ENCODE data around the gene MANSC1.
A peak's percentile ranks its signal among the peaks of the same experiment; 100 is the strongest.

Gene MANSC1

GRCh38 chr12:12349711-12350665 lies at the start of gene MANSC1:
Gene MANSC1, minus strand, starts transcription at chr12:12350242. Its CDS starts 6,928 bp downstream, at chr12:12343314.
- peak; percentile 40 for DNase-seq (ENCODE audit: low read depth)

GRCh38 chr12:12399161-12399560 lies 49.1 kb upstream of the MANSC1 start:
- no peak for DNase-seq (ENCODE audit: low read depth)

DNA sequence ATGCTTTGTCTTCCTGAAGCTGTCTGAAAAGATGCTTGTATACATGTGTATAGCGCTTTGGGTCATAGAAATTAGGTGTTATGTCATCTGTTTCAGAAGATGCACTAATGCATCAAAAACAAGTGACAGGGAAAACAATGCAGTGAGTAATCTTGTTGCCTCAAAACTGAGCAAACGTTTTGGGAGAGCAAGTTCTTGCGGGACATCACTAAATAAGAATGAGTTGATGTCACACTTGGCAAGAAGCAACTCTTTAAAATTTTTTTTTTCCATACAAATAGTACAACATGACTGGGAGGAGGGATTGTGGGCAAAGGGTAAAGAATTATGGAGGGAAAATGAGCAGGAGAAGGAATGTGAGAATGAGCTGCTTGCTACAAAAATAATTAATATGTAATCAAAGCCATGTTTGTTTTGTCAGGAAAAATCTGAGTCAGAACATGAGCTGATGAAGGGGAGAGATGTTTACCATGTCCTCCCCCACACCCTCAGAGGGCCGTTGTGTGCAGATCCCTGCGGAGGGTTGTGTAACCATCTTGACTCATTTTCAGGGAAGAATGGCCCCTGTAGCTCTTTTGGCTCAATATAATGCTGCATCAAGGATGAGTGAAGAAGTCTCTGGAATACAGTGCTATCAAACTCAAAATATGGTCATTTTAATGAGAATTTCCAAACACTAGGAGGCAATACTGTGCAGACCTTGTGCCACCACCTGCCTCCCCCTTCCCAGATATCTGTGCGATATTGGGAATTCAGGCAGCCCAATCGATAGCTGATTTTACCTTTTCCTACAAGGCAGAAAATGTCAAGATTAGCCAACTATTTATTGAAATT lies 48.2 kb upstream of the MANSC1 start:
- DNase-seq (ENCODE audit: low read depth) = no peak

GRCh38 chr12:12397184-12397583 lies 47.1 kb upstream of the MANSC1 start:
- DNase-seq (ENCODE audit: low read depth) = no peak

DNA sequence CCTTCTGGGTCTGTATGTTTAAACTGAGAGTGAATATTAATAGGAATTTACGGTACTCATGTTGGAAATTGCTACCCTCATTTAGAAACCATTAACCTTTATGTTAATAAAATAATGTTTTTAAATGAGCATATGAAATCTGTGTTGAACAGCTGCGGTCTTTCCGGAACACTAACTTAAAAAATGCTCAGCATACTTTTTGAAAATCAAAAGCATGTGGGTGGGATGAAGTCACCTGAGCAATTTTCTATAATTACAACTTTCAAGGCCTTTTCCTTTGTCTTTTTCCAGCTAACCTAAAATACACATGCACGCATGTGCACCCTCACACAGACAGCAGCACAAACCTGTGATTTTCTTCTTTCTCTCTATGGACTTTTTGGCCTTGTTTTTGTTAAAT lies 46.7 kb upstream of the MANSC1 start:
- DNase-seq (ENCODE audit: low read depth) = no peak

DNA sequence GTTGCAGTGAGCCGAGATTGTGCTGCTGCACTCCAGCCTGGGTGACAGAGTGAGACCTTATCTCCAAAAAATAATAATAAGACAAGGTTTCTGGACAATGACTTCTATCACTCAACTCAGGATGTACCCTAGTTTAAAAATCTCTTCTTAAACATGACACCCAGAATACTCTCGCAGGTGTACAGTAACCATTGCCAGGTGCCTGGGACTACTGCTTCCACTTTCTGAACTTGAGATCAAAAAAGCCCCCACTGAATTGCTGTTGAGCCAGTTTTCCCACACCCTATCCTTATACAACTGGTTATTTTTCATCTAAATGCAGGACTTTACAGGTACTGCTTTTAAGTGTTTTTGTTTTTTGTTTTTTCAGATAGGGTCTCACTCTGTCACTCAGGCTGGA lies 43.1 kb upstream of the MANSC1 start:
- no peak for DNase-seq (ENCODE audit: low read depth)

DNA sequence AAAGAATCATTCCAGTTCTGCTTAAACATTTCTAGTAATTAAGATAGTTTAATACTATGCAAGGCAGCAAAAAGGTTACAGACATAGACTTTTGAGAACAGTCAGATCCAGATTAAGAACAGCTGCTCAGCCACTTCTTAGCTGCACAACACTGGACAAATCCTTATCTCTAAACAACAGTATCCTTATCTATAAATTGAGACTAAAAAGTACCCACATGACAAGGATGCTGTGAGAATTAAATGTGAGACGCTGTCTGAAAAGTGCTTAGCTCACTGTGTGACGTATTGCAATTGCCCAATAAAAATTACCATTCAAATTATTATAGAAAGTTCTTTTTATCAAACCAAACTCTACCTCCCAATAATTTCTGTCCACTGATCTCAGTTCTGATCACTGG lies 42.4 kb upstream of the MANSC1 start:
- DNase-seq (ENCODE audit: low read depth) = no peak

DNA sequence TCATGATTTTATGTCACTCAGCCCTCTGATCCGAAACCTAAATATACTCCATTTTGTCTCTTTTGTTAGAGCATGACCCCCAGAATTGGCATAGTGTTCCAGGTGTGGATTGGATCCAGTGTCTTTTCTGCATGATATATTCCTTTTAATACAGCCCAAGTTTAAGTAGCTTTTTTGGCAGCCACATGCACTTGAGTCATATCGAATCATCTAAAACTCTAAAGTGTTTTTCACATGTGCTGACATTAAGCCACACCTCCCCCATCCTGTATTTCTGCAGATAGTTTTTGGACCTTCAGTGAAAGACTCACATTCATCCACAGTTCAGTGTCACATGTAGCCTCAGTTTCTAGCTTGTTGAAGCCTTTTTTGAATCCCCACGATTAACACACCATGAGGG lies 37.5 kb upstream of the MANSC1 start:
- DNase-seq (ENCODE audit: low read depth) = no peak

DNA sequence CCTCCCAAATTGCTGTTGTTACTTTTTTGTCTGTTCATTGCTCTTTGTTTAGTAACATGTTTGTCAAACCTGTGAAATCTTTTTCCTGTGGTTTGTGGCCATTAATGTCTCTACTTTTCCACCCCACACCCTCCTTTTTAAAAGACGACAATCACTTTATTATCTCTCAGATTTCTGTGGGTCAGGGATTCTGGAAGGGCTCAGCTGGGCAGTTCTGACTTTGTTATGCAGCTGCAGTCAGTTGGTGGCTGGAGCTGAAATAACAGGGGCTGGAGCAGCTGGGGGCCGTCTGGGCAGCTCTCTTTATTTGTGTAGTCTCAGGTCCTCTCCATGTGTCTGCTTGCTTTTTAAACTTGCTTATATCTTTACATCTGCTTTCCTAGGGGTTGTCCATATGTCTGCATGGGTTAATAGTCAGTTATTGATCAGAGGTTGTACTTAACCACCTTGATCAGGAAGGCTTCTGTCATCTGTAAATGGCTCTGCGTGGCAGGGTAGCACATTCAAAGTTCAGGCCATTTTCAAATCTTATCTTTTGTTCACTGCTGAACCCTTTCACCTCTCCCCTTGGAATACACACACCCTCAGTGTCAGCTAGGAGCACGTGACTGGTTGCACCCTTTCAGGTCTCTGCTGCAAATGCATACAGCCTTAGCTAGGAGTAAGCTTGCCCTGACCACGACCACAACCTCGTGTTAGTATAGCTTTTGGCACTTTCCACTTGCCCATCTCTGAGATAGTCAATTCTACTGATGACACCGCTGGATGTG lies 34.7 kb upstream of the MANSC1 start:
- no peak for DNase-seq (ENCODE audit: low read depth)

- no peak for DNase-seq (ENCODE audit: low read depth)
Observed at GRCh38 chr12:12381982-12382381, 31.9 kb upstream of the MANSC1 start.

DNA sequence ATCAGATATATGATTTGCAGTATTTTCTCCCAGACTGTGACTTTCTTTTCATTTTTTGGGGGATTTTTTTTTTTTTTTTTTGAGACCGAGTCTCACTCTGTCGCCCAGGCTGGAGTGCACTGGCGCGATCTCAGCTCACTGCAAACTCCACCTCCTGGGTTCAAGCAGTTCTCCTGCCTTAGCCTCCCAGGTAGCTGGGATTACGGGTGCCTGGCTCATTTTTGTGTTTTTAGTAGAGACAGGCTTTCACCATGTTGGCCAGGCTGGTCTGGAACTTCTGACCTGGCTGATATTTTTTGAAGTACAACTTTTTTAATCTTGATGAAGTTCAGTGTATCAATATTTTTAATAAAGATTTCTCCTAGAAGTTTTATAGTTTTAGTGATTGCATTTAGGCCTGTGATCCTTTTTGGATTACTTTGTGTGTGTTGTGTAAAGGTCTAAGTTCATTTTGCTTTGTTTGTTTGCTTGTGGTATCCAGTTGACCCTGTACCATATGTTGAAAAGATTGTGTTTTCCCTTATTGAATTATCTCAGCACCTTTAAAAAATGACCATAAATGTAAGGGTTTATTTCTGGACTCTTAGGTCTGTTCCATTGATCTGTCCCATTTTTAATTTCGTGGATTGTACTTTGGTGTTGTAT lies 31.0 kb upstream of the MANSC1 start:
- DNase-seq (ENCODE audit: low read depth) = no peak

GRCh38 chr12:12379831-12380730 lies 30.0 kb upstream of the MANSC1 start:
- DNase-seq (ENCODE audit: low read depth) = no peak

DNA sequence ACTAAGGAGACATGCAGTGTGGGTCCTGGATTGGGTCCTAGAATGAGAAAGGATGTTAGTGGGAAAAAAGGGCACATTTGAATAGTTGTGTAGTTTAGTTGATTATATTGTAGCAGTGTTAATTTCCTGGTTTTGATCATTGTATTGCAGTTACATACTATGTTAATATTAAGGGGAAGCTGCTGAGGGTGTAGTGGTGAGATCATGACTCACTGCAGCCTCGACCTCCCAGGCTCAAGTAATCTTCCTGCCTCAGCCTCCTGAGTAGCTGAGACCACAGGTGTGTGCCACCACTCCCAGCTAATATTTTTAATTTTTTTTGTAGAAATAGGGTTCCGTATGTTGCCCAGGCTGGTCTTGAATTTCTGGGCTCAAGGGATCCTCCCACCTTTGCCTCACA lies 28.6 kb upstream of the MANSC1 start:
- DNase-seq (ENCODE audit: low read depth) = no peak

GRCh38 chr12:12376646-12377448 lies 26.8 kb upstream of the MANSC1 start:
- no peak for DNase-seq (ENCODE audit: low read depth)

DNA sequence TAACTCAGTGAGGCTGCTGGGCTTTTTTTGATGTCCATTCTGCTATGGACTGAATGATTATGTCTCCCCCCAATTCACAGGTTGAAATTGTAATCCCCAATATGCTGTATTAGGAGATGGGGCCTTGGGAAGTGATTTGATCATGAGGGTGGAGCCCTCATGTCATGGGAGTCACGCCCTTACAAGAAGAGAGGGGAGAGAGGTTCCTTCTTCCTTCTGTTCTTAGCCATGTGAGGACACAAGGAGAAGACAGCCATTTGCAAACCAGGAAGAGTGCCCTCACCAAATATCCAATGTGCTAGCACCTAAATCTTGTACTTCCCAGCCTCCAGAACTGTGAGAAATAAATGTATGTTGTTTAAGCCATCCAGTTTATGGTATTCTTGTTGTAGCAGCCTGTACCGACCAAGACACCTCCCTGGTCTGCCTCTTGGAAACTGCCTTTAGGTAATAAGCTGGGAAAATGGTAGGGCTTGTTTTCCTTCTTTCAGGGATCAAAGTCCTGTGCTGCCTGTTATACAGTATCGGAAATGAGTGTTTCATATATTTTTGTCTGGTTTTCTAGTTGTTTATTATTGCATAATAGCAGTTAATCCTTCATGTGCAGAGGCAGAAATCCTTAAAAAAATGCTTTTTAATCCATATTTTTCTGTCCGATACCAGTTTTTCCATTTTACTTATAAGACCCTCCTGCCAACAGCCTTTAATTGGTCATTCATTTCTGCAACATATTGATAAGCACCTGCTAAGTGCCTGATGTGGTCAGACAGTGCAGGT lies 23.1 kb upstream of the MANSC1 start:
- no peak for DNase-seq (ENCODE audit: low read depth)

GRCh38 chr12:12367482-12367998 lies 17.5 kb upstream of the MANSC1 start:
- DNase-seq (ENCODE audit: low read depth) = no peak

GRCh38 chr12:12366701-12367481 lies 16.8 kb upstream of the MANSC1 start:
- no peak for DNase-seq (ENCODE audit: low read depth)

GRCh38 chr12:12365931-12366431 lies 15.9 kb upstream of the MANSC1 start:
- DNase-seq (ENCODE audit: low read depth) = no peak

All from activated T-helper 1 cell treated with Interleukin-2 at 50 U/mL for 16 hours (primary cell).